ENCODE results near the gene BICRA. TPM values are rescaled to one million over a fixed set of nuclear protein-coding genes. Genes with fewer than 3 reads are reported as not detected.

BICRA gene
- polyA plus RNA-seq, 1 experiment, result 0.53 TPM

DNA sequence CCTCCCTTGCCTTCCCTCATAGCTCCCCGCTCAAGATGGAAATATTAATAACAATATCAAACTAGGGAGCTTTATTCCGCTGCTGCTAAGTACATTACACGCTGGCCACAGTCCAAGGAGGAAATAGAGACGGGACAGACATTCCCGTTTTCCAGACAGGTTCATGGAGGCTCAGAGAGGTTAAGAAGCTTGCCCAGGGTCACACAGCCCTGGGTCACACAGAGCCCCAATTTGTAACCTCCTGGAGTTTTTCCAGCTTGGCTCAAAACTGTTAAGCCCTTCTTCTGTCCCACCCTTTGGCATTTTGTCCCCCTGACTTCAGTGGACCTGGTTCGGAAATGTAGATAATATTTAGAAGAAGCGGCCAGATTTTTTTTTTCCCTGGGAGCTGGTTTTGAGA lies 2.0 kb downstream of the BICRA start:
- H3K27me3 ChIP-seq (ENCODE audit: control insufficient read depth, insufficient read depth, low read length), result no peaks in the 10 kb centered on the region
- TF ChIP-seq, protein P1, sequence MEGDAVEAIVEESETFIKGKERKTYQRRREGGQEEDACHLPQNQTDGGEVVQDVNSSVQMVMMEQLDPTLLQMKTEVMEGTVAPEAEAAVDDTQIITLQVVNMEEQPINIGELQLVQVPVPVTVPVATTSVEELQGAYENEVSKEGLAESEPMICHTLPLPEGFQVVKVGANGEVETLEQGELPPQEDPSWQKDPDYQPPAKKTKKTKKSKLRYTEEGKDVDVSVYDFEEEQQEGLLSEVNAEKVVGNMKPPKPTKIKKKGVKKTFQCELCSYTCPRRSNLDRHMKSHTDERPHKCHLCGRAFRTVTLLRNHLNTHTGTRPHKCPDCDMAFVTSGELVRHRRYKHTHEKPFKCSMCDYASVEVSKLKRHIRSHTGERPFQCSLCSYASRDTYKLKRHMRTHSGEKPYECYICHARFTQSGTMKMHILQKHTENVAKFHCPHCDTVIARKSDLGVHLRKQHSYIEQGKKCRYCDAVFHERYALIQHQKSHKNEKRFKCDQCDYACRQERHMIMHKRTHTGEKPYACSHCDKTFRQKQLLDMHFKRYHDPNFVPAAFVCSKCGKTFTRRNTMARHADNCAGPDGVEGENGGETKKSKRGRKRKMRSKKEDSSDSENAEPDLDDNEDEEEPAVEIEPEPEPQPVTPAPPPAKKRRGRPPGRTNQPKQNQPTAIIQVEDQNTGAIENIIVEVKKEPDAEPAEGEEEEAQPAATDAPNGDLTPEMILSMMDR (IDR thresholded peaks at IDR 0.05; ENCODE audit: insufficient read depth, low read depth, low read length), result no peak
- H3K4me3 ChIP-seq (ENCODE audit: low read depth, low read length), result peak overlapping the region; percentile 66
- ChIA-PET POLR2A (interaction anchor here (0.7 kb wide), 1 partner anchor 10 kb away, joined by 4 read pairs; no protein-coding TSS in a partner anchor), CTCF (interaction anchor here (0.7 to 1.8 kb wide), 10 partner anchors 9 to 178 kb away, joined by 3 to 11 read pairs (median 4); partner anchors contain the start of gene NAPA)
- no peak for DNase-seq (ENCODE audit: low read depth)
- H3K36me3 ChIP-seq (ENCODE audit: control insufficient read depth, insufficient read depth, low read length), result peaks cover 2% of the 10 kb centered on the region; the same call in 1 of the 2 replicates

DNA sequence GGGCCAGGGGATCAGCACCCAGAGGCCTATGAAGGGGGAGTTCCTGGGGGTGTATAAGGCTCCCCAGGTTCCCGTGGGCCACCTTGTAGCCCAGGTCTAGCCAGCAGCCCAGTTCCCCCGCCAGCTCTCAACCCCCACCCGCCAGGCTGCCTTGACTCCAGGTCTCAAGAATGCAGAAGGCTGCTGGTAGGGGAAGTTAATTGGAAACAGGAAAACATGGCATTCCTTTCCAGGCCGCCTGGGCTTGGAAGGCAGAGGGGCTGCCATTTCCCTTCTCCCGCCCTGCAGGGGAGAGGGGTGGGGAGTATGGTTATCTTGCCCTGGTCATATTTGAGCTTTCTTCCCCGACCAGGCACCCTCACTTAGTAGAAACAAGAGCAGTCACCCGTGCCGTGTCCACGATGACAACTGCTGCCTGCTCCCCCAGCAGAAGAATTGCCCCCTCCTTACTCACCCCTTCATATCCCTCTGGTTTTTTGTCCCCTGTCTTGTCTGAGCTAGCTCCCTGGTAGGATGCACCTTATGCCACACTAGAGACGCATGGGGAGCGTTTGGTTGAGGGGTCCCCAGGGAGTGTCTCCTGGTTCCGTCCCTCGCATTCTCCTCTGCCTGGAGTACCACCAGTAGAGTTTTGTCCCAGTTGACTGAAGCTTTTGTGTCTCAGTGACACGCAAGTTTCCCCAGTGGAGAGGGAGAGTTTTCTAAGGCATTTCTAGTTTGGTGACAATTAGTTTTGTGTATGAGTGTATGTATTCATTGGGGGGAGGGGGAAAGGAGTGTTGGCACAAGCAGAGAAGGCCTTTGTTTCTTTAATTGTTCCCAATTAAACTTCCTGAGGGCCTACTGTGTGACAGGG lies 4.5 kb downstream of the BICRA start:
- H3K27me3 ChIP-seq (ENCODE audit: control insufficient read depth, insufficient read depth, low read length), result no peaks in the 10 kb centered on the region
- H3K36me3 ChIP-seq (ENCODE audit: control insufficient read depth, insufficient read depth, low read length), result peaks cover 2% of the 10 kb centered on the region; the same call in 1 of the 2 replicates
- no peak for DNase-seq (ENCODE audit: low read depth)
- POLR2A ChIA-PET, result no interaction called here
- TF ChIP-seq, protein P1 (IDR thresholded peaks at IDR 0.05; ENCODE audit: insufficient read depth, low read depth, low read length), result no peak
- peak overlapping the region; percentile 5; the same call in 1 of the 2 replicates for H3K4me3 ChIP-seq (ENCODE audit: low read depth, low read length)
- CTCF ChIA-PET, result interaction anchor here (0.6 to 0.7 kb wide), 2 partner anchors 164 to 176 kb away, joined by 3 read pairs; no protein-coding TSS in a partner anchor

GRCh38 chr19:47614021-47614295 lies 5.0 kb downstream of the BICRA start:
- CTCF ChIA-PET, result no interaction called here
- TF ChIP-seq, protein P1 (IDR thresholded peaks at IDR 0.05; ENCODE audit: insufficient read depth, low read depth, low read length), result no peak
- no peak overlapping the region for H3K4me3 ChIP-seq (ENCODE audit: low read depth, low read length)
- H3K36me3 ChIP-seq (ENCODE audit: control insufficient read depth, insufficient read depth, low read length), result peaks cover 2% of the 10 kb centered on the region; the same call in 1 of the 2 replicates
- DNase-seq (ENCODE audit: low read depth), result no peak
- POLR2A ChIA-PET, result no interaction called here
- no peaks in the 10 kb centered on the region for H3K27me3 ChIP-seq (ENCODE audit: control insufficient read depth, insufficient read depth, low read length)

GRCh38 chr19:47614559-47614958 lies 5.6 kb downstream of the BICRA start:
- Histone ChIP-seq H3K36me3 (ENCODE audit: control insufficient read depth, insufficient read depth, low read length) (peaks cover 2% of the 10 kb centered on the region; the same call in 1 of the 2 replicates), H3K4me3 (ENCODE audit: low read depth, low read length) (no peak overlapping the region), H3K27me3 (ENCODE audit: control insufficient read depth, insufficient read depth, low read length) (no peaks in the 10 kb centered on the region)
- ChIA-PET CTCF (no interaction called here), POLR2A (no interaction called here)
- DNase-seq (ENCODE audit: low read depth), result no peak
- TF ChIP-seq, protein P1 (IDR thresholded peaks at IDR 0.05; ENCODE audit: insufficient read depth, low read depth, low read length), result no peak

- no peak for DNase-seq (ENCODE audit: low read depth)
- H3K36me3 ChIP-seq (ENCODE audit: control insufficient read depth, insufficient read depth, low read length), result peaks cover 2% of the 10 kb centered on the region; the same call in 1 of the 2 replicates
- ChIA-PET CTCF (no interaction called here), POLR2A (no interaction called here)
- H3K4me3 ChIP-seq (ENCODE audit: low read depth, low read length), result no peak overlapping the region
- TF ChIP-seq, protein P1 (IDR thresholded peaks at IDR 0.05; ENCODE audit: insufficient read depth, low read depth, low read length), result no peak
- no peaks in the 10 kb centered on the region for H3K27me3 ChIP-seq (ENCODE audit: control insufficient read depth, insufficient read depth, low read length)
These were observed 6.3 kb downstream of the BICRA start for GRCh38 chr19:47615230-47615629.
